GM18951 (cell line): Measurements from ENCODE around the gene TK2.
"Not testable (repeated sequence)": the region's sequence is repeated elsewhere in the genome, so short reads cannot be mapped to it uniquely, and the experiment has no call there.

Experiments used
- POLR2A ChIP-seq: IDR thresholded peaks from 4 replicates; pipeline ENCODE4 v1.6.1; 2011; ENCODE audit warnings: mild to moderate bottlenecking; ENCODE audit not compliant: insufficient read length, insufficient read depth; ENCODE audit errors: extremely low read depth
- in situ Hi-C: fragments of 300-500 bp; cut with MboI; formaldehyde crosslinking; loops from one replicate; pipeline ENCODE4 v1.12.0; 2022; ENCODE audit warnings: low sequenced_read_pairs, mixed read lengths, inconsistent platforms; ENCODE audit not compliant: unreplicated experiment

TK2 gene

GRCh38 chr16:66585481-66586239, 35.7 kb upstream of the TK2 start:
- in situ Hi-C loops = no loop called here
- TF ChIP-seq POLR2A = no peak

- TF ChIP-seq POLR2A = no peak
- in situ Hi-C loops = no loop called here
Measured at GRCh38 chr16:66581246-66581952, 31.5 kb upstream of the TK2 start.

GRCh38 chr16:66580605-66581209, 30.8 kb upstream of the TK2 start:
- no peak for TF ChIP-seq POLR2A
- in situ Hi-C loops = no loop called here

- in situ Hi-C loops = no loop called here
- no peak for TF ChIP-seq POLR2A
Measured at GRCh38 chr16:66578651-66579531, 29.0 kb upstream of the TK2 start, which contains the start of gene CMTM2. Gene CMTM2, plus strand, starts transcription at chr16:66579463. Its CDS starts 145 bp downstream, at chr16:66579608.

- no peak for TF ChIP-seq POLR2A
- in situ Hi-C loops = no loop called here
Measured at GRCh38 chr16:66576296-66576695, 26.4 kb upstream of the TK2 start.

- no peak for TF ChIP-seq POLR2A
- in situ Hi-C loops = no loop called here
Measured at GRCh38 chr16:66575060-66575459, 25.1 kb upstream of the TK2 start.

- no peak for TF ChIP-seq POLR2A
- in situ Hi-C loops = no loop called here
Measured at GRCh38 chr16:66574531-66574930, 24.6 kb upstream of the TK2 start.

- TF ChIP-seq POLR2A = no peak
- in situ Hi-C loops = no loop called here
Measured at GRCh38 chr16:66574081-66574480, 24.2 kb upstream of the TK2 start.

- no peak for TF ChIP-seq POLR2A
- in situ Hi-C loops = no loop called here
Measured at GRCh38 chr16:66572356-66572755, 22.4 kb upstream of the TK2 start.

- in situ Hi-C loops = no loop called here
- no peak for TF ChIP-seq POLR2A
Measured at GRCh38 chr16:66569827-66570405, 20.0 kb upstream of the TK2 start.

- in situ Hi-C loops = no loop called here
- no peak for TF ChIP-seq POLR2A
Measured at GRCh38 chr16:66569131-66569530, 19.2 kb upstream of the TK2 start.

GRCh38 chr16:66568355-66568754, 18.4 kb upstream of the TK2 start:
- no peak for TF ChIP-seq POLR2A
- in situ Hi-C loops = no loop called here

- in situ Hi-C loops = not testable (repeated sequence)
Measured at GRCh38 chr16:66567270-66567669, 17.3 kb upstream of the TK2 start.
